AML-193 (cell line): ENCODE results near the gene PPFIA2.

Source experiments
- DNase-seq, 2 experiments: peaks; one replicate each; lab custom pipeline; 2025; lab: John Stamatoyannopoulos, UW

The PPFIA2 gene

GRCh38 chr12:81441629-81442028 is 317.5 kb downstream of the PPFIA2 start:
- no peak for DNase-seq

GRCh38 chr12:81440001-81440400 is 319.1 kb downstream of the PPFIA2 start:
- DNase-seq = no peak

GRCh38 chr12:81439344-81439743 is 319.8 kb downstream of the PPFIA2 start:
- no peak for DNase-seq

- DNase-seq = no peak
Observed at GRCh38 chr12:81417056-81417455, 342.1 kb downstream of the PPFIA2 start.

GRCh38 chr12:81416571-81416970 is 342.6 kb downstream of the PPFIA2 start:
- no peak for DNase-seq

GRCh38 chr12:81414441-81414840 is 344.7 kb downstream of the PPFIA2 start:
- DNase-seq = no peak

GRCh38 chr12:81412940-81413339 is 346.2 kb downstream of the PPFIA2 start:
- DNase-seq = no peak

- no peak for DNase-seq
Observed at GRCh38 chr12:81403348-81403747, 355.8 kb downstream of the PPFIA2 start.

GRCh38 chr12:81401241-81401640 is 357.9 kb downstream of the PPFIA2 start:
- no peak for DNase-seq

- no peak for DNase-seq
Observed at GRCh38 chr12:81400024-81400423, 359.1 kb downstream of the PPFIA2 start.

GRCh38 chr12:81395431-81395830 is 363.7 kb downstream of the PPFIA2 start:
- no peak for DNase-seq

- DNase-seq = no peak
Observed at GRCh38 chr12:81389550-81390099, 369.5 kb downstream of the PPFIA2 start.

GRCh38 chr12:81386101-81386500 is 373.0 kb downstream of the PPFIA2 start:
- no peak for DNase-seq

GRCh38 chr12:81381951-81382350 is 377.2 kb downstream of the PPFIA2 start:
- DNase-seq = no peak

- DNase-seq = no peak
Observed at GRCh38 chr12:81378601-81379285, 380.4 kb downstream of the PPFIA2 start.

- no peak for DNase-seq
Observed at GRCh38 chr12:81377771-81378170, 381.4 kb downstream of the PPFIA2 start.

- no peak for DNase-seq
Observed at GRCh38 chr12:81375969-81376368, 383.2 kb downstream of the PPFIA2 start.

GRCh38 chr12:81370456-81370855 is 388.7 kb downstream of the PPFIA2 start:
- no peak for DNase-seq

- no peak for DNase-seq
Observed at GRCh38 chr12:81369175-81369574, 390.0 kb downstream of the PPFIA2 start.

GRCh38 chr12:81365284-81365683 is 393.9 kb downstream of the PPFIA2 start:
- no peak for DNase-seq

GRCh38 chr12:81360916-81361315 is 398.2 kb downstream of the PPFIA2 start:
- DNase-seq = no peak

- DNase-seq = no peak
Observed at GRCh38 chr12:81359736-81360135, 399.4 kb downstream of the PPFIA2 start.

GRCh38 chr12:81354327-81354932 is 404.7 kb downstream of the PPFIA2 start:
- DNase-seq = no peak

GRCh38 chr12:81350309-81350708 is 408.8 kb downstream of the PPFIA2 start:
- DNase-seq = no peak
